H9 (cell line): ENCODE data around the gene COPS9. TPM values are rescaled to one million over a fixed set of nuclear protein-coding genes. Genes with fewer than 3 reads are reported as not detected.

Experiments used
- DNase-seq: peaks from one replicate; pipeline ENCODE4 v3.0.0-alpha.2; 2017
- H2AFZ ChIP-seq: one replicate; pipeline ENCODE4 v1.6.1; 2013; ENCODE audit warnings: mild to moderate bottlenecking, low read length, control low read depth, moderate library complexity
- H2AK5ac ChIP-seq: 2 replicates; pipeline ENCODE4 v1.6.1; 2013; ENCODE audit warnings: low read length, control low read depth, mixed read lengths; ENCODE audit not compliant: insufficient read length
- H2BK120ac ChIP-seq: one replicate; pipeline ENCODE4 v1.6.1; 2013; ENCODE audit warnings: low read depth, mild to moderate bottlenecking, low read length, control low read depth, inconsistent platforms; ENCODE audit not compliant: poor library complexity, severe bottlenecking
- H2BK12ac ChIP-seq: 2 replicates; pipeline ENCODE4 v1.6.1; 2013; ENCODE audit warnings: low read length, control low read depth, mixed read lengths, low read depth; ENCODE audit not compliant: insufficient read length
- H2BK15ac ChIP-seq: 2 replicates; pipeline ENCODE4 v1.6.1; 2013; ENCODE audit warnings: low read depth, low read length, control low read depth
- H2BK20ac ChIP-seq: one replicate; pipeline ENCODE4 v1.6.1; 2013; ENCODE audit warnings: low read depth, mild to moderate bottlenecking, low read length, control low read depth, inconsistent platforms; ENCODE audit not compliant: poor library complexity, severe bottlenecking
- H2BK5ac ChIP-seq: 2 replicates; pipeline ENCODE4 v1.6.1; 2013; ENCODE audit warnings: low read length, control low read depth, mixed read lengths; ENCODE audit not compliant: insufficient read length
- H3K14ac ChIP-seq: 2 replicates; pipeline ENCODE4 v1.6.1; 2013; ENCODE audit warnings: low read length, control low read depth; ENCODE audit not compliant: insufficient read depth
- H3K18ac ChIP-seq: 2 replicates; pipeline ENCODE4 v1.6.1; 2013; ENCODE audit warnings: low read depth, mild to moderate bottlenecking, mixed read lengths, low read length, control low read depth; ENCODE audit not compliant: insufficient read length
- H3K23ac ChIP-seq: 2 replicates; pipeline ENCODE4 v1.6.1; 2013; ENCODE audit warnings: low read length, control low read depth, mixed read lengths, low read depth; ENCODE audit not compliant: insufficient read length
- H3K23me2 ChIP-seq: 2 replicates; pipeline ENCODE4 v1.6.1; 2013; ENCODE audit warnings: low read depth, mild to moderate bottlenecking, mixed read lengths, low read length, control low read depth; ENCODE audit not compliant: insufficient read length, poor library complexity, severe bottlenecking
- H3K27ac ChIP-seq: 2 replicates; pipeline ENCODE4 v1.5.1; 2013; ENCODE audit warnings: low read length, control low read depth, mixed read lengths, low read depth; ENCODE audit not compliant: insufficient read length
- H3K27me3 ChIP-seq: 2 replicates; pipeline ENCODE4 v1.6.1; 2013; ENCODE audit warnings: low read length, control low read depth, inconsistent platforms; ENCODE audit not compliant: insufficient read depth
- H3K4ac ChIP-seq: 2 replicates; pipeline ENCODE4 v1.6.1; 2013; ENCODE audit warnings: low read depth, mild to moderate bottlenecking, control low read depth, inconsistent platforms, low read length, moderate library complexity
- H3K4me1 ChIP-seq: 2 replicates; pipeline ENCODE4 v1.6.1; 2013; ENCODE audit warnings: low read length, control low read depth, inconsistent platforms; ENCODE audit not compliant: insufficient read depth
- H3K4me2 ChIP-seq: 2 replicates; pipeline ENCODE4 v1.6.1; 2013; ENCODE audit warnings: low read length, control low read depth, mixed read lengths; ENCODE audit not compliant: insufficient read length, insufficient read depth
- H3K56ac ChIP-seq: 2 replicates; pipeline ENCODE4 v1.6.1; 2013; ENCODE audit warnings: low read depth, mild to moderate bottlenecking, mixed read lengths, low read length, control low read depth; ENCODE audit not compliant: insufficient read length
- H3K79me1 ChIP-seq: 2 replicates; pipeline ENCODE4 v1.6.1; 2013; ENCODE audit warnings: low read depth, mild to moderate bottlenecking, moderate library complexity, low read length, control low read depth, inconsistent platforms; ENCODE audit not compliant: insufficient read depth, poor library complexity, severe bottlenecking
- H3K79me2 ChIP-seq: 2 replicates; pipeline ENCODE4 v1.6.1; 2013; ENCODE audit warnings: low read length, control low read depth, inconsistent platforms; ENCODE audit not compliant: insufficient read depth
- H3K9ac ChIP-seq: 2 replicates; pipeline ENCODE4 v1.6.1; 2013; ENCODE audit warnings: low read length, control low read depth, mixed read lengths; ENCODE audit not compliant: insufficient read length; ENCODE audit errors: extremely low read depth
- H3K9me3 ChIP-seq: one replicate; pipeline ENCODE4 v1.6.1; 2013; ENCODE audit warnings: low read depth, low read length, inconsistent platforms; ENCODE audit not compliant: control insufficient read depth
- H3T11ph ChIP-seq: one replicate; pipeline ENCODE4 v1.6.1; 2013; ENCODE audit warnings: mild to moderate bottlenecking, low read length, control low read depth, inconsistent platforms
- H4K20me1 ChIP-seq: one replicate; pipeline ENCODE4 v1.6.1; 2013; ENCODE audit not compliant: control insufficient read depth, insufficient read length, insufficient read depth
- H4K5ac ChIP-seq: 2 replicates; pipeline ENCODE4 v1.6.1; 2013; ENCODE audit warnings: low read depth, mild to moderate bottlenecking, mixed read lengths, low read length, control low read depth; ENCODE audit not compliant: insufficient read length
- H4K8ac ChIP-seq: replicated peaks from 2 replicates; pipeline ENCODE4 v1.6.1; 2013; ENCODE audit warnings: low read length, control low read depth, mixed read lengths, low read depth; ENCODE audit not compliant: insufficient read length
- H4K91ac ChIP-seq: 2 replicates; pipeline ENCODE4 v1.6.1; 2013; ENCODE audit warnings: low read depth, mild to moderate bottlenecking, moderate library complexity, mixed read lengths, low read length, control low read depth; ENCODE audit not compliant: insufficient read length
- H3K27ac Mint-ChIP-seq, 3 experiments: 2 replicates in 2 of 3; 3 replicates in 1 of 3; pipeline ENCODE4 v1.8.0; 2020 to 2021; ENCODE audit warnings: mixed read lengths in 3 of 3, mild to moderate bottlenecking in 1 of 3, moderate library complexity in 1 of 3
- H3K27me3 Mint-ChIP-seq: 2 replicates; pipeline ENCODE4 v1.8.0; 2021; ENCODE audit warnings: low read depth, mild to moderate bottlenecking, moderate library complexity, mixed read lengths
- H3K36me3 Mint-ChIP-seq, 3 experiments: 2 replicates in 2 of 3; 3 replicates in 1 of 3; pipeline ENCODE4 v1.8.0; 2020 to 2021; ENCODE audit warnings: low read depth in 3 of 3, mixed read lengths in 3 of 3; ENCODE audit not compliant: insufficient read depth in 1 of 3
- H3K4me1 Mint-ChIP-seq, 2 experiments: 2 replicates each; pipeline ENCODE4 v1.8.0; 2020; ENCODE audit warnings: mixed read lengths in 2 of 2
- H3K4me3 Mint-ChIP-seq, 2 experiments: 2 replicates in 1 of 2; 3 replicates in 1 of 2; pipeline ENCODE4 v1.8.0; 2020 to 2021; ENCODE audit warnings: mild to moderate bottlenecking in 2 of 2, mixed read lengths in 2 of 2, moderate library complexity in 1 of 2
- H3K9me3 Mint-ChIP-seq, 2 experiments: 2 replicates in 1 of 2; 3 replicates in 1 of 2; pipeline ENCODE4 v1.8.0; 2020; ENCODE audit warnings: mild to moderate bottlenecking in 2 of 2, mixed read lengths in 2 of 2, moderate library complexity in 1 of 2
- CTCF ChIP-seq: fragments of 200-600 bp; sonication (generic); conservative IDR thresholded peaks from 3 replicates; pipeline ENCODE4 v1.8.0; 2021; ENCODE audit warnings: antibody characterized with exemption, mild to moderate bottlenecking
- WGBS: extraction: QIAGEN DNeasy Blood & Tissue Kit; methylation state at CpG from one replicate; pipeline ENCODE4 v1.1.7; 2013; ENCODE audit warnings: missing lambda C conversion rate, low lambda C conversion rate, mixed read lengths; ENCODE audit not compliant: insufficient read length; ENCODE audit errors: extremely low coverage; 5-methylcytosine and 5-hydroxymethylcytosine counted together
- total RNA-seq: library from RNA; stranded (reverse); gene quantifications from 2 replicates; pipeline ENCODE4 v1.2.1, GENCODE V29; 2021

Gene COPS9
- total RNA-seq, 1 experiment from 2014 or later: 142 TPM

GRCh38 chr2:240166761-240167587 is 30.9 kb upstream of the COPS9 start:
- H3K27ac Mint-ChIP-seq: no peak overlapping the region; a peak in 1 of 7 replicates
- H3K56ac ChIP-seq: no peak overlapping the region
- no peak overlapping the region for H2BK120ac ChIP-seq
- no peaks in the 10 kb centered on the region for H3K23me2 ChIP-seq
- no peak for DNase-seq
- no peak overlapping the region for H3K23ac ChIP-seq
- no peak overlapping the region for H3K27ac ChIP-seq
- H3K27me3 Mint-ChIP-seq: peaks cover 28% of the 10 kb centered on the region
- no peak overlapping the region for H2AFZ ChIP-seq
- peaks cover 0 to 11% of the 10 kb centered on the region in 2 experiments; a peak in 2 of 5 replicates for H3K9me3 Mint-ChIP-seq
- no peak overlapping the region for H4K5ac ChIP-seq
- no peak for TF ChIP-seq CTCF
- H2BK12ac ChIP-seq: no peak overlapping the region
- H3K79me1 ChIP-seq: no peaks in the 10 kb centered on the region
- H2BK20ac ChIP-seq: no peak overlapping the region
- no peaks in the 10 kb centered on the region for H3K36me3 Mint-ChIP-seq
- no peaks in the 10 kb centered on the region for H3K27me3 ChIP-seq
- no CpG with 5 or more reads among the region's 21 CpGs for WGBS
- no peak overlapping the region for H2AK5ac ChIP-seq
- no peak overlapping the region for H4K91ac ChIP-seq
- no peak overlapping the region for H3K4ac ChIP-seq
- H3K9ac ChIP-seq: no peak overlapping the region
- H3K4me2 ChIP-seq: no peak overlapping the region
- H3K4me1 Mint-ChIP-seq: 0 out of 4 replicates have a peak, but pooled peaks cover 0 to 2% of the 10 kb centered on the region in 2 experiments
- no peaks in the 10 kb centered on the region for H3K9me3 ChIP-seq
- no peak overlapping the region for H3T11ph ChIP-seq
- no peak overlapping the region; the same call in 1 of the 2 replicates for H3K14ac ChIP-seq
- no peak overlapping the region for H2BK5ac ChIP-seq
- H3K4me3 Mint-ChIP-seq: no peak overlapping the region
- H3K4me1 ChIP-seq: no peaks in the 10 kb centered on the region
- H4K8ac ChIP-seq: no peak overlapping the region
- H3K18ac ChIP-seq: no peak overlapping the region
- no peaks in the 10 kb centered on the region for H3K79me2 ChIP-seq
- H4K20me1 ChIP-seq: no peaks in the 10 kb centered on the region
- no peak overlapping the region for H2BK15ac ChIP-seq
